ENCODE results near the gene ARVCF. TPM values are rescaled to one million over a fixed set of nuclear protein-coding genes. Genes with fewer than 3 reads are reported as not detected.
A peak's percentile ranks its signal among the peaks of the same experiment; 100 is the strongest.

The ARVCF gene
- total and polyA plus RNA-seq, 9 of the 15 experiments (the other 6 are each of a cell fraction or from before 2014, with no cell fraction given): 0.03 to 97.4 (median 15.6) TPM

DNA sequence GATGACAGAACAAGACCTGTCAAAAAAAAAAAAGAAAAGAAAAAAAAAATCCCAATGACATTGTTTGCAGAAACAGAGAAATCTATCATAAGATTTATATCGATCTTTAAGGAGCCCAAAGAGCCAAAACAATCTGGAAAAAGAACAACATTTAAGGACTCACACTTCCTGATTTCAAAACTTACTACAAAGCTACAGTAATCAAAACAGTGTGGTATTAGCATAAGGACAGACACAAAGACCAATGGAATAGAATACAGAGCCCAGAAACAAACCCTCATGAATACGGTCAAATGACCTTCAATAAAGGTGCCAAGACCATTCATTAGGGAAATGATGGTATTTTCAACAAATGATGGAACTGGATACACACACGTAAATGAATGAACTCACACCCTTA lies 12.2 kb downstream of the ARVCF start (continued):
- TF ChIP-seq TCF15 (CRISPR knock-in tag; IDR thresholded peaks at IDR 0.05) (0 out of 2 replicates have a peak, but pooled peaks have one; percentile 18), TAF9B (IDR thresholded peaks at IDR 0.05; ENCODE audit: partially characterized antibody) (no peak), ZBTB8A (IDR thresholded peaks at IDR 0.05; ENCODE audit: partially characterized antibody) (no peak), SLC30A9 (CRISPR knock-in tag; IDR thresholded peaks at IDR 0.05) (no peak), TRIM28 (IDR thresholded peaks at IDR 0.05) (peak; percentile 98), CCNT2 (IDR thresholded peaks at IDR 0.05; ENCODE audit: borderline replicate concordance, extremely low read depth, insufficient read length, low read depth, low read length) (no peak), ZNF140 (CRISPR knock-in tag; IDR thresholded peaks at IDR 0.05) (no peak), SNIP1 (IDR thresholded peaks at IDR 0.05; ENCODE audit: low read depth) (no peak), TGIF2 (CRISPR knock-in tag; IDR thresholded peaks at IDR 0.05) (no peak), TRIM24 (IDR thresholded peaks at IDR 0.05) (peak; percentile 3 to 65; a peak in 1 of 4 replicates), ZNF224 (CRISPR knock-in tag; IDR thresholded peaks at IDR 0.05) (no peak), RFX7 (CRISPR knock-in tag; IDR thresholded peaks at IDR 0.05) (no peak), ZNF280A (IDR thresholded peaks at IDR 0.05; ENCODE audit: low read depth, partially characterized antibody) (peak; percentile 67)

All from K562 (cell line).